HG03457 (cell line): Measurements from ENCODE around the gene PKP2.

Source experiments
- ATAC-seq: cut with Tn5 transposase; IDR thresholded peaks from one replicate; pipeline ENCODE4 v1.9.1; 2021; ENCODE audit warnings: moderate number of reproducible peaks; ENCODE audit not compliant: unreplicated experiment

Gene PKP2

DNA sequence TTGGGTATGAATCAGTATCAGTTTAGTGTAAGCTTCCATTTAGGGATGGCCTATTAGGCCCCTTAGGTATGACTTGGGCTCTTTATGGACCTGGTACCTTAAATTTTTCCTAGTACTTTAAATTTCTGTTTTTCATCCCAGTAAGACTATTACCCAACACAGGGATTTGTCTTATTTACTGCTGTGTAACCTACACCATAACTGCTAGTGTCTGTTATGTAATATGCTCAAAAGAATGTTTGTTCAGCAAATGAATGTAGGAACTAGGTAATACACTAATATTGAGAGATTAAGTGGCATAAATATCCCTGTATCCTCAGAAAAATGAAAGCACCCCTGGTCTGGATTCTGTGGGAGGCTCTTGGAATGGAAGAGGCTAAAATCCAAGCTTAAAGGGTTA, 77.2 kb downstream of the PKP2 start:
- ATAC-seq, result no peak

DNA sequence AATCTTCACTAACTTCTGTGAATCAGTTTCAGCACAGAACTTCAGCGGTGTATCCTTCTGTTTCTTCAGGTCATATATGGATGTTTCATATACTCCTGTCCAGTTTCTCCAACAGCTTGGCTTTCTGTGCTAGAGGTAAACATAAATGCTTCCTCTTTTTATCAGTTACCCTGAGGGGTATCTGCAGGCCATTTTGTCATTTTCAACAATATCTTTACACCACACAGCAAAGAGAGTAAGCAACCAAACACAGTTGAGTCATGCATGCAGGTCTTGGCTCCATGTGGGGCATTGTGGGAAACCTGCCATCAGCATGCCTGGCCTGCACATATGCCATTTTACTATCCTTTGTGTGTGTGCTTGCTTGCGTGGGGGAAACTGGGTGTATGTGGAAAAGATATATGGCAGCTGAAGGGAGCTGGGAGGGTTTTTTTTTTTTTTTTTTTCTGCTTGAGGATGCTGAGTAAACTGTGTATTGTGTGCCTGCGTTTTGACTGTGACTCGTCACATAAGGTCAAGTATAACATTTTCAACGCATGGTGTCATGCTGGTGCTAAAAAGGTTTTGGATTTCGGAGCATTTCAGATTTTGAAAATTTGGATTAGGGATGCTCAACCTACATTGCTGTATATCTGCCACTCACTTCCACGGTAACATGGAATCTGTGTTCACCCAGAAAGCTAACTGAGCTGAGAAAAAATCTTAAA, 84.7 kb downstream of the PKP2 start:
- no peak for ATAC-seq

DNA sequence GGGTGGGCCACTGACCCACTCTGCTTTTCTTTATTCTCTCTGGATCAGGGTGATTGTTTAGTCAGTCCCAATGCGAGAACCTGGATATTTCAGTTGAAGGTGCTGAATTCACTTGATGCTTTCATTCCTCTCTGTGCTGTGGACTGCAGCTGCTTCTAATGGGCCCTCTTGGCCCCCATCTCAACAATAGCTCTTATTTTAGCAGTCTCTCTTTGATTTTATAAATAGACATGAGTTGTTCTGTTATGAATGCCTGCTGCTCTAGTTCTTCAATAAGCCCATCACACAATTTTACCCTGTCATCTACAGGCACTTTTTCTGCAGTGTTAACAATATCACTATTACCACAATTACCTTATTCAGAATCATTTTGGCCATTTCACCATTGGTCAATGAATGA, 86.7 kb downstream of the PKP2 start:
- no peak for ATAC-seq

DNA sequence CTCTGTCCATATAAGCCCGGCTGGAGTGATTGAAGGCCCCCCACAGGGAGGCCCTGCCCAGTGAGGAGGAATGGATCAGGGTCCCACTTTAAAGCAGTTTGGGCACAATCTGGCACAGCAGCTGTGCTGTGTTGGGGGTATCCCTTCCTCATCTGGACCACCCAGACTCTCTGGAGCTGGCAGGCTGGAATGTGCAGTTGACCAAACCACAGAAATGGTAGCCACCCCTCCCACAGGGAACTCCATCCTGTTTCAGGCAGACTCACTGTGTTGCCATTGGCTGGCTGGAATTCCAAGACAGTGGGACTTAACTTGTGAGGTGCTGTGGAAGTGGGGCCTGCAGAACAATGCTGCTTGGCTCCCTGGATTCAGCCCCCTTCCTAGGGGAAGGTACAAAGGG, 87.4 kb downstream of the PKP2 start:
- no peak for ATAC-seq

DNA sequence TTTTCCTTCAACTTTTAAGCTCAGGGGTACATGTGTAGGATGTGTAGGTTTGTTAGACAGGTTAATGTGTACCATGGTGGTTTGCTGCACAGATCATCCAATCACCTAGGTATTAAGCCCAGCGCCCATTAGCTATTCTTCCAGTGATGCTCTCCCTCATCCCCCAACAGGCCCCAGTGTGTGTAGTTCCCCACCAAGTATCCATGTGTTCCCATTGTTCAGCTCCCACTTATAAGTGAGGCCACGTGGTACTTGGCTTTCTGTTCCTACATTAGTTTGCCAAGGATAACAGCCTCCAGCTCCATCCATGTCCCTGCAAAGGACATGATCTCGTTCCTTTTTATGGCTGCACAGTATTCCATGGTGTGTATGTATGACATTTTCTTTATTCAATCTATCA, 92.3 kb downstream of the PKP2 start:
- no peak for ATAC-seq

DNA sequence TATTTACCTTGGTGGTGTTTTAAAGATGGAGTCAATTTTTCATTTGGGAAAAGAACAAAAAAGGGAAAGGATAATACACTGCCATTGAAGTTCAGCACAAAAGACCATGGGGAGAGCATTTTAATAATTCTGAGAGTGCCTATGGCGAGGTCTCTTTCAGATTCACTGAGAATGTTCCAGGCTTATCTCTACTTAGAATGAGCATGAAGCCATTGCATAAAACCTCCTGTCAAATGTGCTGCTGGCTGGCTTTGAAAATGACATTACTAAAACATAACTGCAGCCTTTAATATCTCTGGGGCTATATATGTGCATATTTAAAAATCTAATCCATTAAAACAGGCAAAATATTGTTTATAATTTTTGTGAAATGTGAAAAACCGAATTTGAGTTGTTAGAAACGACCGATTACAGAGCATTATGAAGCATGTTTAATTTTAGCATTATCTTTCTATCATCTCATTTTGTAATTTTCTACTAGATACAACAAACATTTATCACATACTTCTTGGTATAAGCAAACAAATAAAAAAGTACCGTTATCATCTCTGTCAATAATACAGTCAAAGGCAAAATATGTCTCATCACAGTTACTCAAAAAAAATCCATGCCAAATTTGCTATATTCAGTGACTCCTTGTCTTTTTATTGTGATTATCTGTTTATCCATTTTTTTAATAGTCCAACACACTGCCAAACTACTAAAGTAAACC, 95.2 kb downstream of the PKP2 start:
- ATAC-seq, result no peak

DNA sequence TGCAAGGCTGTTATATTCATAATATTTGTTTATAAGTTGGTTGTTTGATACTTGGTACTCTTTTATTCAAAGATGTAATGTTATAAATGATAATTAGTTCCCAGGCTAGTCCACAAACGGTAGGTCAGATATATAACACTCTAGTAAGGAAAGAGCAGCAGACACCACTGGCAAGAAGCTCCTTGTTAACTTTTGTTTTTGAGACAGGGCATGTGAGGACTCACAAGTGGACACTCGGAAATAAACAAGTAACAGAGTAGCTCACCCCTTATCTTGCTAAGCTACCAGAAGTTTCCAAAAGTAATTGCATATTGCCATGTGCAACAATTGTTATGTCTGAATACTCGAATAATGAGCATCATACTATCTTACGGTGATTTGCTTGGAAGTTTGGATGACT, 102.3 kb downstream of the PKP2 start:
- no peak for ATAC-seq

DNA sequence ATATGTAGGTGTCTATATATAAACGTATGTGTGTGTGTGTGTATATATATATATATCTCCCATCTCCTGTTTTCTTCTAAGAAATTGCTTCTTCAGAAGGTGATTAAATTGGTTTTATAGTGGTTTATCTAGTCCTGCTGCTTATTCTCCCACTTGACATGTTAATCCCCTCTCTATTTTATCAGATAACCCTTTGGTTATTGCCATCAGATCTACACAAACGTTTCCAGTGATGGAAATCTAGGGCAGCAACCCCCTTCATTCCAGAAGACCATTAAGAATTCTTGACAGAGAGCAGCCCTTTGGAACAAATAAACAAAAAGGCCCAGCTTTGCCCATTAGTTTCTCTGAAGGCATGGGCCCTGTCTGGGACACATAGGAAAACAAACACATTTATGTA, 106.7 kb downstream of the PKP2 start:
- ATAC-seq, result no peak

DNA sequence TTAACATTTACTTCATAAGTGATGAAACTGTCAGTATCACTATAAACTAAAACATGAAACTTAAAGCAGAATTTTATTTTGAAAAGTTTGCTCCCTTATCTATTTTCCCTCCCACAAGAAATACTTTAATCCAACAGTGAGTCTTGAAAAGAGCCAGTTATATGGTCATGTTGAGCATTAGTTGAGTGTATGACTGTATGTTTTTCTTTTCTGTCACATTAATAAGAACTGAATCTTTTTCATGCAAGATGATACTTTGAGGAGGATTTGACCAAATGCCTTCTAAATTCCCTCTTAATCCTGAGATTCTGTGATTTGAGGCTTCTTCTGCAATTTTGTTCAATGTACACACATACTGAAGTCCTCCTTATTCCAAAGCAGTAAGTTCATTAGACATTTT, 107.1 kb downstream of the PKP2 start:
- no peak for ATAC-seq

DNA sequence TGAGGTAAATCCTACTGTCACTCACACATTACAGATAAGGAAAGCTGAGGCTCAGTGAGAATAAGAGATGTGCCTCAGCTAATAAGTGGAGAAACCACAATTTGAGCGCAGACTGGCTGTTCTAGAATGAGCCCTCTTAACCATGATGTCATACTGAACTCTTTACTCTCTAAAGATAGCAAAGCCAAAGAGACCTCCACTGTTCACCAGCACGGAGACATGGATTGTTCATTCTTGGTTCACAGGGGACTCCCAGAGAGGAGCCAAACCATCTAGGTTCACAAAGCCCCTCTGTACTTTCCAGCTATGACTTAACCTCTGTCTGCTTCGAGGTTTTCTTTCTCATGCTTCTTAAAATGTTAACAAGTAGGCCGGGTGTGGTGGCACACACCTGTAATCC, 108.2 kb downstream of the PKP2 start:
- no peak for ATAC-seq

DNA sequence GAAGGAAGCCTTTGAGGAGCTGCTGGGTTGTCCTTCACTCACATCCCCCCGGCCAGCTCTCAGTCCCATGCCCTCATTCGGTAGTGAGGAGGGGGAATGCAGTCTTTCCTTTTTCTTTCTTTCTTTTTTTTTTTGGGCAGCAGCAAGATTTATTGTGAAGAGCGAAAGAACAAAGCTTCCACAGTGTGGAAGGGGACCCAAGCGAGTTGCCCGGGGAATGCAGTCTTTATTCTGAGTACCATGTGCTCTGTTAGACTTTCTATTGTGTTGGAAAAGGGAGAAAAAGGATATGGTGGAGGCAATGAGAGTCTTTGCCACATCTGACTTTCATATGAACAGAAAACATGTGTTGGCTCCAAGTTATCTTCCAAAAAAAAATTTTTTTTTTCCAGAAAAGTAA, 111.0 kb downstream of the PKP2 start:
- no peak for ATAC-seq

DNA sequence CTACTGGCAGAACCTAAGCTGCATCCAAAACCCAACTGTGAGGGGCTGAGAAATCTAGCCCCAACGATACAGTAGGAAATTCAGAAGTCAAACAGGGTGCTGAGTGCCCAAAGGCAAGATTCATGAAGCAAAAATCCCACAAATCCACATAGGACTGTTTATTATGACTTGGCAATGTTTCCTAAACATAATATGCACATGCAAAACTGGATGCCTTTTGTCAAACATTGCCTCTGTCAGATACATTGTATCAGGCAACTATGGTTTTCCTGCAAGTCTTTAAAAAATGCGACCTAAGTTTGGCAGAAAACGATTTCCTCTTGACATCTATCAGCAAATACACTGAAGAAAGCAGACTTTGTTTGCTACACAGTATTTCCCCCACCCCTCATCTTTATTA, 113.5 kb downstream of the PKP2 start:
- ATAC-seq, result no peak

DNA sequence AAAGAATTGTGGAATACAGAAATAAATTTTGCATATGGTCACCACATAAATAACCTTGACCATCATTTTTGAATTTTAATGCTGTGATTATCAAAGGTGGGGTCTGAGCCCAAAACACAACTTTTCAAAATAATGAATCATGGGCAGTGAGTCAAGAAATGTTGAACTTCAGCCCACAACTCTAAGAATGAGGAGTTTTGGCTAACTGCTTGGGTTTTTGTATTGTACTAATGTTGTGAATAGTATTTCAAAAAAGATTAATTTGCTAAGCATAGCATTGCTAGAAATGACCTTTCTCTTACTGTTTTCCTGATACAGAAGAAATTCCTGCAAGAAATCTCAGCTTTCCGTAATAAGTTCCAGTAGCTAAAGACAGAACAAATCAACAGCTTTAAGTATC, 116.5 kb downstream of the PKP2 start:
- no peak for ATAC-seq

DNA sequence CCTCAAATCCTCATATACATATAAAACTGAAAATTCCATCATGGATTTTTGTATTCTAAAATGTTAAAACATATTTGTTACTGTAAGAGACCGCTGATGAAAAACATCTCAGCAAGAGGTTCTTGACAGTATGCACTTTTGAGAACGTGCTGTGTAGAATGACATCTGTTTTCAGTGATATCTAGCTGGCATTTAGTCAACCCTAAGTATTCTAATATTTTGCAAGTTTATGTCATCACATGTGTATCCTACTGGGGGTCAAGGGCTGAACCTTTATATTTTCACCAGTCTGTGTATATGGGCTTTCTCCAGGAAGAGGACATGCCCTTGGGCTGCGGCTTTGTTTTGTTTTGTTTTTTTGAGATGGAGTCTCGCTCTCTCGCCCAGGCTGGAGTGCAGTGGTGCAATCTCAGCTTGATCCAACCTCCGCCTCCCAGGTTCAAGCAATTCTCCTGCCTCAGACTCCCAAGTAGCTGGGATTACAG, 118.8 kb downstream of the PKP2 start:
- no peak for ATAC-seq

DNA sequence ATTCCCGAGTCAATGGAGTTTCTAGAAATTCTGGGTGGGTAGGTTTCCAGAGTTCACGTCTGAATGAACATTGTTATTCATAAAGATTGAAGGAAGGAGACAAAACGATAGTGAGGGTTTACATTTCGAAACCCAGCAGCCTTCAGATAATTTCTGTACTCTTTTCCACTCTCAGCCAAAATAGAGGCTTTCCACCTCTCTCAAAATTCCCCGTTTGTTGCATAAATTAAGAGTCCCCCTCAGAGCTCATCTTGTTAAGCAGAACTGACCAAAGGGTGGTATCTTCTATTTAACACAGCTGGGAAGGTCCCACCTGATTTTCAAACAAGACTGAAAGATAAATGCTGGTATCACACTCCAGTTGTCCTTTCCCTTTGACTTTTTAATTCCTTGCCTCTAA, 119.4 kb downstream of the PKP2 start:
- no peak for ATAC-seq

DNA sequence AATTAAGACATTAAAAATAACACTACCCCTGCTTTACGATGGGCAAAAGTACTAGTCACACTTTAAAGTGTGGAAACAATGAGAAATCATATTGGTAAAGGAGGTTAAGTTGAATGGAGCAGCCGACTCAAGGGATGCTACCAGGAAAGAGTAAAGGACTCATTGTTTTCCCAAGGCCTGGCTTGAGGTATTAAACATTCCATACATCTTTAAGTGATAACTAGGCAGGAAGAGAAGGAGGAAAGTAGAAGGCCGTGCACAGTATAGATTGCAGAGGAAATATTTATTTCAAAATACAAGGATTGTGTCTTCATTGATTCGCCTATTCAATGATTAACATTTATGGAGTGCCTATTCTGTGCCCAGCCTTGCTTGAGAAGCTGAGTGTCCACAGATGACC, 120.3 kb downstream of the PKP2 start:
- no peak for ATAC-seq

DNA sequence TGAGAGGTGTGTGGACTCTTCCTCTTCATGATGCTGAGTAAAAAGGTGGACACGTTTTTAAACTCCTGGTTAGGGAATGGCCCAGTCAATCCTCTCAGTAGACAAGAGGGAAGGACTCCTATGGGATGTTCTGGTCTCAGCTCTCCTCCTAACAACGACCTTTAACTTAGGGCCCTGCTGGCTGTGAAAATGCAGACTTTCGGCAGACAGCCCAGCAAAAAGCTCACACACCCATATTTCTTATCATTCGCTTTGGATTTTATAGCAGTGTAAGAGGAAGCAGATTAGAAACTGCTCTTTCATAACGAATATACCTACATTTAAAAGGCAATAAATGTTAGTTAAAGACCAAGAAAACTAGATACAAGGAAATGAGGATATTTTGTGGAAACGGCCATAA, 122.9 kb downstream of the PKP2 start:
- no peak for ATAC-seq

DNA sequence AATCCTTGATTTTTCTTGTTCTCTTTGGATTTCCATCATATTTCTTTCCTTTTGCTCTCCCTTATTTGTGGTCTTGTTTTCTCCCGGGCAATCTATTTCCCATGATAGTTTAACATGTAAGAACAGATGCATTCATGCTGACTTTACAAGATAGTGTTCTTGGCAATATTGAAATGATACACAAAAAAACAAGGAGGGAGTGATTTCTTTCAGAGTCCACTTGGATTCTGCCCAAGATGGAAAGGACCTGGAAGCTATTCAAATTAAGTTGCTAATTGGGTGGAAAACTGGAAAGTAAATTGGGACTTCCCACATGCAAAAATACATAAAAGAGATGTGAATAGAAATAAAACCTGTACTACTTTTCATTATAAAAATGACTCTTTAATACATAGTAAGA, 126.4 kb downstream of the PKP2 start:
- ATAC-seq, result no peak

DNA sequence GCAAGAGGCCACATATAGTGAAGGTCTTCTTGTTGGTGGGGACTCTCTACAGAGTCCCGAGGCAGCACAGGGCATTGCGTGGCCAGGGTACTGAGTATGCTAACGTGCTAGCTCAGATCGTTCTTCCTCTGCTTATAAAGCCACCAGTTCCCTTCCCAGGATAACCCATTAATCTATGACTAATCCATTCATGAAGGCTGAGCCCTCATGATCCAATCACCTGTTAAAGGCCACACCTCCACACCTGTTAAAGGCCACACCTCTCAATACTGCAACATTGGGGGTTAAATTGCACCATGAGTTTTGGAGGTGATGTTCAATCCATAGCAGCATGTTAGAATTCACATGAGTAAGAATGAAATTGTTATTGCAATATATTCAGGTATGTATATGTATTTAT, 128.1 kb downstream of the PKP2 start:
- ATAC-seq, result no peak

DNA sequence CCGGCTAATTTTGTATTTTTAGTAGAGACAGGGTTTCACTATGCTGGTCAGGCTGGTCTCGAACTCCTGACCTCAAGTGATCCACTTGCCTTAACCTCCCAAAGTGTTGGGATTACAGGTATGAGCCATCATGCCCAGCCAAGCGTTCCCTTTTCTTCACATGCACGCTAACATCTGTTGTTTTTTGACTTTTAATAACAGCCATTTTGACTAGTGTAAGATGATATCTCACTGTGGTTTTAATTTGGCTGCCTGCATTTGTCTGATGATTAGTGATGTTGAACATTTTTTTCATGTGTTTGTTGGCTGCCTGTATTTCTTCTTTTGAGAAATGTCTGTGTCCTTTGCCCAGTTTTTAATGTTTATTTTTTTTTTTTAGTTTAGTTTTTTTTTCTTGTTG, 130.7 kb downstream of the PKP2 start:
- no peak for ATAC-seq

DNA sequence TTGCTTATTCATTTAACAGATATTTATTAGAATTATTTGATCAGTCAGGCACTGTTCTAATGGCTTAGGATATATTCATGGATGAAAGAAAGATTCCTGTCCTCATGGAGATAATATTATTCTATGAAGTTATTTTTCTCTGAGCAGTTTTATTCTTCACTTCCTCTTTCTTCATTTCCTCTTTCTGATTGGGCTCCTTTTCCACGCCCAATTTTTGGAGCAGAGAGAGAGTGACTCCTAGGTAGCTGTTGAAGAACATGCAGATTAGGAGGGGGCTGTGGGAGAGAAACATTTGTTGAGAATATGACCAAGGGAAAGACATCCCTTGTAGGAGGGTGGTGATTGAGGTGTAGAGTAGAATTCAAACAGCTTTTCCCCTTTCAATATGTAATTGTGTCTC, 134.9 kb downstream of the PKP2 start:
- no peak for ATAC-seq

DNA sequence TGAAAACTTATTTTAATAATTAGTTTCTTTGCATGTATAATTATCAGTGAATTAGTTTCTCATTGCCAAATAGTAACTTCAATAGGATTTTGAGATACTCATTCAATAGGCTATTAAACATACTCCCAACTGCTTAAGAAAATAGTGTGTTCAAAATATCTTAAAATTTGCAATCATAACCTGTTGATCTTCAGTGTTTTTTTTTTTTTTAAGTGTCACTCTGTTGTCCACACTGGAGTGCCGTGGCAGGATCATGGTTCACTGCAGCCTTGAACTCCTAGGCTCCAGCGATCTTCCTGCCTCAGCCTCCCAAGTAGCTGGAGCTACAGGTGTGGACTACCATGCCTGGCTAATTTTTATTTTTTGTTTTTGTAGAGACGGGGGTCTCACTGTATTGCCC, 139.4 kb downstream of the PKP2 start:
- ATAC-seq, result no peak
